Caco-2 (cell line): ENCODE results near the gene SLFN12L. TPM values are rescaled to one million over a fixed set of nuclear protein-coding genes. Genes with fewer than 3 reads are reported as not detected.

Experiments used
- BruUV-seq: library from RNA; stranded (reverse); fragments of 400-500 nt; replicated peaks from 2 replicates; lab custom pipeline; 2021; lab: Mats Ljungman, UMichigan
- CTCF ChIA-PET: fragments of 300-600 bp; sonication (Branson Sonifier 250); formaldehyde crosslinking; loops from one replicate; lab custom pipeline; 2022; ENCODE audit warnings: antibody characterized with exemption; lab: Charles Lee
- POLR2A ChIA-PET: fragments of 300-600 bp; sonication (Branson Sonifier 250); formaldehyde crosslinking; loops from one replicate; lab custom pipeline; 2022; ENCODE audit warnings: antibody characterized with exemption; lab: Charles Lee
- DNase-seq, 2 experiments: peaks; one replicate each; pipeline versions ENCODE4 v3.0.0 to v3.0.0-alpha.2; 2020 to 2022
- H3K27me3 ChIP-seq: replicated peaks from 2 replicates; pipeline ENCODE4 v1.6.0; 2011; ENCODE audit warnings: low read length; ENCODE audit not compliant: control insufficient read depth, insufficient read depth
- H3K36me3 ChIP-seq: 2 replicates; pipeline ENCODE4 v1.5.1; 2011; ENCODE audit warnings: low read length; ENCODE audit not compliant: control insufficient read depth, insufficient read depth
- H3K4me1 ChIP-seq: fragments of 250-450 bp; sonication (Bioruptor Pico); 2 replicates; pipeline ENCODE4 v1.5.1; 2020; ENCODE audit warnings: mild to moderate bottlenecking
- H3K4me3 ChIP-seq: 2 replicates; pipeline ENCODE4 v1.5.1; 2011; ENCODE audit warnings: low read depth, mild to moderate bottlenecking, control low read depth, low read length
- H3K9me3 ChIP-seq: fragments of 250-450 bp; sonication (Bioruptor Pico); 2 replicates; pipeline ENCODE4 v1.5.1; 2020; ENCODE audit warnings: mild to moderate bottlenecking, moderate library complexity
- H3K27ac Mint-ChIP-seq: one replicate; pipeline ENCODE4 v1.8.0; 2022; ENCODE audit warnings: mixed read lengths; ENCODE audit not compliant: unreplicated experiment
- H3K27me3 Mint-ChIP-seq: one replicate; pipeline ENCODE4 v1.8.0; 2022; ENCODE audit warnings: mixed read lengths; ENCODE audit not compliant: insufficient read depth, unreplicated experiment
- H3K36me3 Mint-ChIP-seq: one replicate; pipeline ENCODE4 v1.8.0; 2022; ENCODE audit warnings: mild to moderate bottlenecking, mixed read lengths; ENCODE audit not compliant: insufficient read depth, unreplicated experiment
- H3K4me1 Mint-ChIP-seq: one replicate; pipeline ENCODE4 v1.8.0; 2022; ENCODE audit warnings: low read depth, mixed read lengths; ENCODE audit not compliant: unreplicated experiment
- H3K4me3 Mint-ChIP-seq: one replicate; pipeline ENCODE4 v1.8.0; 2022; ENCODE audit warnings: mild to moderate bottlenecking, moderate library complexity, mixed read lengths; ENCODE audit not compliant: unreplicated experiment
- H3K9me3 Mint-ChIP-seq: one replicate; pipeline ENCODE4 v1.8.0; 2022; ENCODE audit warnings: mixed read lengths; ENCODE audit not compliant: unreplicated experiment
- intact Hi-C: fragments of 100-400 bp; cut with micrococcal nuclease; formaldehyde crosslinking; loops from one replicate; pipeline ENCODE4 v1.10.0; 2022; ENCODE audit not compliant: unreplicated experiment
- total RNA-seq: library from RNA; stranded (reverse); gene quantifications from 2 replicates; pipeline ENCODE4 v1.2.3, GENCODE V29; 2022
- TF ChIP-seq, protein P1 (sequence below), 2 experiments: fragments of 200-600 bp in 1 of 2; IDR thresholded peaks; 1 replicate in 1 of 2; 2 replicates in 1 of 2; pipeline versions ENCODE4 v1.5.1 to v1.8.0; 2011 to 2022; ENCODE audit warnings: antibody characterized with exemption in 1 of 2, control low read depth in 1 of 2, inconsistent platforms in 1 of 2, low read depth in 1 of 2, low read length in 1 of 2, mild to moderate bottlenecking in 1 of 2, moderate library complexity in 1 of 2; ENCODE audit not compliant: insufficient read depth in 1 of 2, severe bottlenecking in 1 of 2, unreplicated experiment in 1 of 2

SLFN12L gene
- total RNA-seq, 1 experiment from 2014 or later: not detected

DNA sequence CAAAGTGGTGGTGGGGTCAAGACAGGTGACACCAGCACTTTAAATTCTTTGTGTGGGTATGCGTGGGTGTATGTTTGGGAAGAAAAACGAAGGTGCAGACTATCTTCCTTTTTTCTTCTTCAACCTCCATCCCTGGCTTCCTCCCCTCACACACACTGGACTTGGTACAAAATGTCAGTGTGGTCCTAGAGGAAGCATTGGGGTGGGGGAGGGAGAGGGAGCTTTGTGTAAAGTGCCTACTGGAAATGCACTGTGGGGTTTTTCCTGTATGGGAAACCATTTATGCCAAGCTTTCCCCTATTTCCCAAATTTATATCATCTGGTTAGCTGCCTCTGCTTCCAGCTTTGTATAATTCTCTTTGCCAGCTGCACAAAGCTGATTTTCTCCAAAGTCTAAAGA lies 44.4 kb downstream of the SLFN12L start:
- CTCF ChIA-PET: no interaction called here

DNA sequence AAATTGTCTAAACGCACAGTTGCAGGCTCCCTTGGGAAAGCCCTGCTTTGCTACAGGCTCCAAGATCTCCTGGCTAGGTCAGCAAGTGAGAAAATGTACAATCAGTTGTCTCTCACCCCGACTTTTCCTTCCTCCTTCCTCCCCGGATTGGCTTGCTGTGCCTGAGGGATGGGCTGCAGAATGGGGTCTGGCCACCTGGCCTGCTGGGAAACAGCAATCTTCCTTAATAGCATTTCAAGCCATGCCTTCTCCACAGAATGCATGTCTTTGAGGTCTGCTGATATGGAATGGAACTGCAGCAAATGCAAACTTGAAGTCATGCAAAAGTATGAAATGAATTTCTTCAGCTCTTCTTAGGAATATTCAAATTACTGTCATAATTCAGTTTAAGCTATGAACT lies 46.1 kb downstream of the SLFN12L start:
- Histone ChIP-seq H3K4me3 (no peak overlapping the region), H3K4me1 (no peaks in the 10 kb centered on the region), H3K36me3 (no peaks in the 10 kb centered on the region), H3K9me3 (no peaks in the 10 kb centered on the region), H3K27me3 (no peaks in the 10 kb centered on the region)
- Mint-ChIP-seq H3K4me3 (no peak overlapping the region), H3K27ac (no peak overlapping the region), H3K4me1 (no peaks in the 10 kb centered on the region), H3K9me3 (no peaks in the 10 kb centered on the region), H3K36me3 (no peaks in the 10 kb centered on the region), H3K27me3 (peaks cover 24% of the 10 kb centered on the region)
- BruUV-seq: no TSS peak
- no peak for DNase-seq
- TF ChIP-seq, protein P1, sequence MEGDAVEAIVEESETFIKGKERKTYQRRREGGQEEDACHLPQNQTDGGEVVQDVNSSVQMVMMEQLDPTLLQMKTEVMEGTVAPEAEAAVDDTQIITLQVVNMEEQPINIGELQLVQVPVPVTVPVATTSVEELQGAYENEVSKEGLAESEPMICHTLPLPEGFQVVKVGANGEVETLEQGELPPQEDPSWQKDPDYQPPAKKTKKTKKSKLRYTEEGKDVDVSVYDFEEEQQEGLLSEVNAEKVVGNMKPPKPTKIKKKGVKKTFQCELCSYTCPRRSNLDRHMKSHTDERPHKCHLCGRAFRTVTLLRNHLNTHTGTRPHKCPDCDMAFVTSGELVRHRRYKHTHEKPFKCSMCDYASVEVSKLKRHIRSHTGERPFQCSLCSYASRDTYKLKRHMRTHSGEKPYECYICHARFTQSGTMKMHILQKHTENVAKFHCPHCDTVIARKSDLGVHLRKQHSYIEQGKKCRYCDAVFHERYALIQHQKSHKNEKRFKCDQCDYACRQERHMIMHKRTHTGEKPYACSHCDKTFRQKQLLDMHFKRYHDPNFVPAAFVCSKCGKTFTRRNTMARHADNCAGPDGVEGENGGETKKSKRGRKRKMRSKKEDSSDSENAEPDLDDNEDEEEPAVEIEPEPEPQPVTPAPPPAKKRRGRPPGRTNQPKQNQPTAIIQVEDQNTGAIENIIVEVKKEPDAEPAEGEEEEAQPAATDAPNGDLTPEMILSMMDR (IDR thresholded peaks at IDR 0.05; ENCODE audit: insufficient read depth in 1 of 2, low read depth in 1 of 2, low read length in 1 of 2, severe bottlenecking in 1 of 2, unreplicated experiment in 1 of 2): no peak
- CTCF ChIA-PET: no interaction called here
- intact Hi-C loops: no loop called here
- POLR2A ChIA-PET: no interaction called here

More for the DNA sequence above, 44.4 kb downstream of the SLFN12L start:
- POLR2A ChIA-PET: no interaction called here
- no peak for DNase-seq
- Histone ChIP-seq H3K9me3 (no peaks in the 10 kb centered on the region), H3K36me3 (no peaks in the 10 kb centered on the region), H3K4me3 (no peak overlapping the region), H3K27me3 (no peaks in the 10 kb centered on the region), H3K4me1 (no peaks in the 10 kb centered on the region)
- no peak overlapping the region for H3K4me3 Mint-ChIP-seq
- H3K27ac Mint-ChIP-seq: no peak overlapping the region
- intact Hi-C loops: no loop called here
- TF ChIP-seq, protein P1 (IDR thresholded peaks at IDR 0.05; ENCODE audit: insufficient read depth in 1 of 2, low read depth in 1 of 2, low read length in 1 of 2, severe bottlenecking in 1 of 2, unreplicated experiment in 1 of 2): no peak
- no peaks in the 10 kb centered on the region for H3K9me3 Mint-ChIP-seq
- BruUV-seq: no TSS peak
- H3K27me3 Mint-ChIP-seq: peaks cover 25% of the 10 kb centered on the region
- H3K4me1 Mint-ChIP-seq: no peaks in the 10 kb centered on the region
- H3K36me3 Mint-ChIP-seq: no peaks in the 10 kb centered on the region

DNA sequence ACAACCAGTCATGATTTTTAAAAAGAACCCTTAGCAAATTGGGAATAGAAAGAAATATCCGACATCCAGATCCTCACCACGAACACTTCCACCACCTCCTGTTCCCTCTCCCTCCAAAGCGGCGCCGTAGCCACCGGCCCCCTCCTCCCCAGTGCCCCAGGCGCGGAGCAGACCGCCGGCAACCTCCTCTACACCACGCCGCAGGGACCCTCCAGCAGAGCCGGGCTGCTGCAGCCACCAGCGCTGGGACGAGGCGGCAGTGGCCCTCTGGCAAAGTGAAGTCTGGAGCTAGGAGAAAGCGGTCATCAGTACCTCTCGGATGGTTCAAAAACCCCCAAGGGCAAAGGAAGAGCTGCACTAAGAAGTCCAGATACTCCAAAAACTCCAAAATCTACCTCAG lies 47.5 kb downstream of the SLFN12L start:
- H3K4me1 Mint-ChIP-seq: no peaks in the 10 kb centered on the region
- no peak overlapping the region for H3K27ac Mint-ChIP-seq
- ChIA-PET POLR2A (no interaction called here), CTCF (interaction anchor here (0.6 kb wide), 1 partner anchor 59 kb away, joined by 3 read pairs; no protein-coding TSS in a partner anchor)
- Histone ChIP-seq H3K4me1 (no peaks in the 10 kb centered on the region), H3K27me3 (no peaks in the 10 kb centered on the region), H3K9me3 (no peaks in the 10 kb centered on the region), H3K4me3 (no peak overlapping the region), H3K36me3 (no peaks in the 10 kb centered on the region)
- no peak overlapping the region for H3K4me3 Mint-ChIP-seq
- no TSS peak for BruUV-seq
- H3K36me3 Mint-ChIP-seq: no peaks in the 10 kb centered on the region
- DNase-seq: no peak
- TF ChIP-seq, protein P1 (IDR thresholded peaks at IDR 0.05; ENCODE audit: insufficient read depth in 1 of 2, low read depth in 1 of 2, low read length in 1 of 2, severe bottlenecking in 1 of 2, unreplicated experiment in 1 of 2): no peak
- intact Hi-C loops: no loop called here
- no peaks in the 10 kb centered on the region for H3K9me3 Mint-ChIP-seq
- H3K27me3 Mint-ChIP-seq: peaks cover 24% of the 10 kb centered on the region
